DND-41 (cell line): ENCODE measurements around the gene TBC1D5.
"Not testable (repeated sequence)": the region's sequence is repeated elsewhere in the genome, so short reads cannot be mapped to it uniquely, and the experiment has no call there.

Source experiments
- ATAC-seq: fragments of 200-7000 bp; cut with Tn5 transposase; 3 replicates; pipeline ENCODE4 v1.9.1; 2021; ENCODE audit warnings: low read depth; ENCODE audit not compliant: insufficient read depth
- DNase-seq: peaks from one replicate; pipeline ENCODE4 v3.0.0-alpha.2; 2020
- H2AFZ ChIP-seq: 2 replicates; pipeline ENCODE4 v1.6.0; 2012; ENCODE audit warnings: low read depth, low read length
- H3K27ac ChIP-seq: 2 replicates; pipeline ENCODE4 v1.5.1; 2012; ENCODE audit warnings: low read length, inconsistent platforms
- H3K27me3 ChIP-seq: fragments of 200-600 bp; sonication (generic); 2 replicates; pipeline ENCODE4 v1.6.0; 2012; ENCODE audit warnings: low read length, mild to moderate bottlenecking, inconsistent platforms; ENCODE audit not compliant: insufficient read depth, poor library complexity
- H3K36me3 ChIP-seq: 2 replicates; pipeline ENCODE4 v1.5.1; 2012; ENCODE audit warnings: low read length, inconsistent platforms; ENCODE audit not compliant: insufficient read depth
- H3K4me1 ChIP-seq: 2 replicates; pipeline ENCODE4 v1.5.1; 2012; ENCODE audit warnings: mild to moderate bottlenecking, low read length; ENCODE audit not compliant: insufficient read depth
- H3K4me2 ChIP-seq: 2 replicates; pipeline ENCODE4 v1.6.0; 2012; ENCODE audit warnings: mild to moderate bottlenecking, moderate library complexity, low read length, inconsistent platforms; ENCODE audit not compliant: insufficient read depth
- H3K4me3 ChIP-seq, 2 experiments: fragments of 200-600 bp in 1 of 2; shearing (Covaris generic) in 1 of 2; 2 replicates each; pipeline ENCODE4 v1.5.1; 2012 to 2016; ENCODE audit warnings: inconsistent platforms in 2 of 2, low read length in 2 of 2, mild to moderate bottlenecking in 2 of 2, low read depth in 1 of 2, moderate library complexity in 1 of 2
- H3K79me2 ChIP-seq: 2 replicates; pipeline ENCODE4 v1.6.0; 2012; ENCODE audit warnings: low read length, inconsistent platforms; ENCODE audit not compliant: insufficient read depth
- H3K9ac ChIP-seq: 2 replicates; pipeline ENCODE4 v1.6.0; 2012; ENCODE audit warnings: low read depth, mild to moderate bottlenecking, inconsistent platforms, low read length, moderate library complexity
- H3K9me3 ChIP-seq: 2 replicates; pipeline ENCODE4 v1.5.1; 2012; ENCODE audit warnings: low read length, moderate library complexity, mild to moderate bottlenecking, inconsistent platforms; ENCODE audit not compliant: insufficient read depth, severe bottlenecking
- H4K20me1 ChIP-seq: 2 replicates; pipeline ENCODE4 v1.6.0; 2012; ENCODE audit warnings: low read length; ENCODE audit not compliant: insufficient read depth
- CTCF ChIP-seq: IDR thresholded peaks from 2 replicates; pipeline ENCODE4 v1.5.1; 2012; ENCODE audit warnings: borderline replicate concordance, low read length, moderate library complexity, mild to moderate bottlenecking; ENCODE audit not compliant: poor library complexity, severe bottlenecking; ENCODE audit errors: extremely low read depth
- EZH2 ChIP-seq: IDR thresholded peaks from 3 replicates; pipeline ENCODE4 v1.6.1; 2012; ENCODE audit warnings: borderline replicate concordance, low read depth, mild to moderate bottlenecking, moderate library complexity, low read length, inconsistent platforms; ENCODE audit not compliant: severe bottlenecking

TBC1D5 gene

GRCh38 chr3:17396036-17396435 lies 346.4 kb downstream of the TBC1D5 start:
- Histone ChIP-seq H3K79me2 (no peaks in the 10 kb centered on the region), H3K9ac (no peak overlapping the region), H3K4me2 (no peak overlapping the region), H4K20me1 (no peaks in the 10 kb centered on the region), H3K36me3 (peaks cover 25% of the 10 kb centered on the region; the same call in 1 of the 2 replicates), H3K27ac (no peak overlapping the region), H3K4me1 (no peaks in the 10 kb centered on the region), H3K9me3 (no peaks in the 10 kb centered on the region), H3K4me3 (no peak overlapping the region), H2AFZ (no peak overlapping the region), H3K27me3 (no peaks in the 10 kb centered on the region)
- TF ChIP-seq CTCF, result no peak
- TF ChIP-seq EZH2, result no peak
- no peak for DNase-seq
- ATAC-seq, result no peak

- Histone ChIP-seq H2AFZ (no peak overlapping the region), H3K4me3 (no peak overlapping the region), H3K9me3 (no peaks in the 10 kb centered on the region), H3K4me2 (no peak overlapping the region), H3K4me1 (no peaks in the 10 kb centered on the region), H3K27ac (no peak overlapping the region), H3K36me3 (peaks cover 21% of the 10 kb centered on the region; the same call in 1 of the 2 replicates), H4K20me1 (no peaks in the 10 kb centered on the region), H3K79me2 (no peaks in the 10 kb centered on the region), H3K9ac (no peak overlapping the region), H3K27me3 (no peaks in the 10 kb centered on the region)
- DNase-seq, result no peak
- TF ChIP-seq EZH2, result no peak
- TF ChIP-seq CTCF, result no peak
- ATAC-seq, result no peak
Measured at GRCh38 chr3:17394541-17395155, 347.8 kb downstream of the TBC1D5 start.

- H3K4me2 ChIP-seq, H3K9me3 ChIP-seq, H4K20me1 ChIP-seq, H2AFZ ChIP-seq, H3K79me2 ChIP-seq, H3K27ac ChIP-seq, H3K9ac ChIP-seq, H3K27me3 ChIP-seq, DNase-seq, H3K4me3 ChIP-seq, ATAC-seq, H3K4me1 ChIP-seq: not testable (repeated sequence)
- peaks cover 21% of the 10 kb centered on the region; the same call in 1 of the 2 replicates for H3K36me3 ChIP-seq
Measured at GRCh38 chr3:17392516-17392915, 349.9 kb downstream of the TBC1D5 start.

- no peak overlapping the region for H3K4me3 ChIP-seq
- no peaks in the 10 kb centered on the region for H3K4me1 ChIP-seq
- H4K20me1 ChIP-seq, result no peaks in the 10 kb centered on the region
- H2AFZ ChIP-seq, result no peak overlapping the region
- no peaks in the 10 kb centered on the region for H3K9me3 ChIP-seq
- DNase-seq (no peak), ATAC-seq (no peak)
- peaks cover 24% of the 10 kb centered on the region; the same call in 1 of the 2 replicates for H3K36me3 ChIP-seq
- no peak overlapping the region for H3K4me2 ChIP-seq
- H3K79me2 ChIP-seq, result no peaks in the 10 kb centered on the region
- no peak overlapping the region for H3K27ac ChIP-seq
- no peak for TF ChIP-seq CTCF
- TF ChIP-seq EZH2, result no peak
- no peak overlapping the region for H3K9ac ChIP-seq
- no peaks in the 10 kb centered on the region for H3K27me3 ChIP-seq
Measured at GRCh38 chr3:17390785-17391184, 351.6 kb downstream of the TBC1D5 start.
